Neuronal stem cell (in vitro differentiated cells): ENCODE measurements around the gene MFN2.

Experiments
- DNase-seq: peaks from one replicate; pipeline ENCODE4 v3.0.0-alpha.2; 2013; ENCODE audit warnings: low spot score
- H2AFZ ChIP-seq: one replicate; pipeline ENCODE4 v1.6.1; 2013; ENCODE audit warnings: mild to moderate bottlenecking, low read length, inconsistent platforms
- H2AK5ac ChIP-seq: 2 replicates; pipeline ENCODE4 v1.6.1; 2013; ENCODE audit warnings: low read depth, mild to moderate bottlenecking, inconsistent platforms, low read length, moderate library complexity, mixed read lengths
- H2BK120ac ChIP-seq: 2 replicates; pipeline ENCODE4 v1.6.1; 2013; ENCODE audit warnings: low read depth, mild to moderate bottlenecking, inconsistent platforms, low read length, moderate library complexity, mixed read lengths
- H2BK12ac ChIP-seq: one replicate; pipeline ENCODE4 v1.6.1; 2013; ENCODE audit warnings: low read length, inconsistent platforms
- H2BK15ac ChIP-seq: 2 replicates; pipeline ENCODE4 v1.6.1; 2013; ENCODE audit warnings: mild to moderate bottlenecking, low read length, inconsistent platforms, mixed read lengths
- H2BK5ac ChIP-seq: one replicate; pipeline ENCODE4 v1.6.1; 2013; ENCODE audit warnings: inconsistent platforms, mild to moderate bottlenecking, low read length, moderate library complexity
- H3K14ac ChIP-seq: one replicate; pipeline ENCODE4 v1.6.1; 2013; ENCODE audit warnings: low read length, inconsistent platforms
- H3K18ac ChIP-seq: 2 replicates; pipeline ENCODE4 v1.6.1; 2013; ENCODE audit warnings: low read length, inconsistent platforms
- H3K23ac ChIP-seq: 2 replicates; pipeline ENCODE4 v1.6.1; 2013; ENCODE audit warnings: low read depth, mild to moderate bottlenecking, mixed read lengths, low read length, inconsistent platforms; ENCODE audit not compliant: poor library complexity
- H3K27ac ChIP-seq: replicated peaks from 3 replicates; pipeline ENCODE4 v1.5.1; 2013; ENCODE audit warnings: low read length, inconsistent platforms
- H3K27me3 ChIP-seq, 3 experiments: 2 replicates each; pipeline ENCODE4 v1.6.1; 2013; ENCODE audit warnings: low read length in 3 of 3, mild to moderate bottlenecking in 2 of 3, inconsistent platforms in 1 of 3, low read depth in 1 of 3, mixed read lengths in 1 of 3, moderate library complexity in 1 of 3; ENCODE audit not compliant: control insufficient read depth in 3 of 3, insufficient read depth in 3 of 3
- H3K36me3 ChIP-seq, 2 donors: replicated peaks in 1 of 2; 2 replicates each; pipeline ENCODE4 v1.6.1; 2013; ENCODE audit warnings: low read length in 2 of 2; ENCODE audit not compliant: control insufficient read depth in 2 of 2, insufficient read depth in 2 of 2
- H3K4ac ChIP-seq: 2 replicates; pipeline ENCODE4 v1.6.1; 2013; ENCODE audit warnings: inconsistent platforms, mild to moderate bottlenecking, low read length, moderate library complexity
- H3K4me1 ChIP-seq, 2 donors: 1 replicate in 1 of 2; 2 replicates in 1 of 2; pipeline ENCODE4 v1.6.1; 2013; ENCODE audit warnings: low read length in 2 of 2, low read depth in 1 of 2; ENCODE audit not compliant: control insufficient read depth in 2 of 2, insufficient read depth in 1 of 2
- H3K4me2 ChIP-seq: one replicate; pipeline ENCODE4 v1.6.1; 2013; ENCODE audit warnings: mild to moderate bottlenecking, low read length, inconsistent platforms; ENCODE audit not compliant: insufficient read depth, poor library complexity, severe bottlenecking
- H3K4me3 ChIP-seq, 2 donors: 2 replicates each; pipeline ENCODE4 v1.5.1; 2013; ENCODE audit warnings: low read length in 2 of 2, mild to moderate bottlenecking in 2 of 2, inconsistent platforms in 1 of 2, moderate library complexity in 1 of 2
- H3K79me1 ChIP-seq: one replicate; pipeline ENCODE4 v1.6.1; 2013; ENCODE audit warnings: low read depth, mild to moderate bottlenecking, inconsistent platforms, low read length, moderate library complexity
- H3K9ac ChIP-seq: one replicate; pipeline ENCODE4 v1.6.1; 2013; ENCODE audit warnings: mild to moderate bottlenecking, low read depth, low read length, inconsistent platforms; ENCODE audit not compliant: poor library complexity
- H3K9me3 ChIP-seq, 2 donors: replicated peaks in 1 of 2; 2 replicates each; pipeline versions ENCODE3 to v1.6.1; 2013; ENCODE audit warnings: low read length in 2 of 2, mild to moderate bottlenecking in 2 of 2, inconsistent platforms in 1 of 2, low read depth in 1 of 2, mixed read lengths in 1 of 2, moderate library complexity in 1 of 2; ENCODE audit not compliant: control insufficient read depth in 2 of 2, insufficient read depth in 1 of 2
- H4K8ac ChIP-seq: one replicate; pipeline ENCODE4 v1.6.1; 2013; ENCODE audit warnings: low read depth, mild to moderate bottlenecking, inconsistent platforms, low read length, moderate library complexity
- H4K91ac ChIP-seq: one replicate; pipeline ENCODE4 v1.6.1; 2013; ENCODE audit warnings: low read length, low read depth, mild to moderate bottlenecking, inconsistent platforms; ENCODE audit not compliant: poor library complexity
- WGBS, 2 donors: extraction: QIAGEN DNeasy Blood & Tissue Kit; methylation state at CpG; one replicate each; pipeline ENCODE4 v1.1.7; 2013; ENCODE audit warnings: missing lambda C conversion rate in 2 of 2, mixed read lengths in 1 of 2; ENCODE audit not compliant: insufficient read length in 2 of 2, insufficient replicate concordance in 1 of 2; ENCODE audit errors: extremely low coverage in 2 of 2; 5-methylcytosine and 5-hydroxymethylcytosine counted together

The MFN2 gene

DNA sequence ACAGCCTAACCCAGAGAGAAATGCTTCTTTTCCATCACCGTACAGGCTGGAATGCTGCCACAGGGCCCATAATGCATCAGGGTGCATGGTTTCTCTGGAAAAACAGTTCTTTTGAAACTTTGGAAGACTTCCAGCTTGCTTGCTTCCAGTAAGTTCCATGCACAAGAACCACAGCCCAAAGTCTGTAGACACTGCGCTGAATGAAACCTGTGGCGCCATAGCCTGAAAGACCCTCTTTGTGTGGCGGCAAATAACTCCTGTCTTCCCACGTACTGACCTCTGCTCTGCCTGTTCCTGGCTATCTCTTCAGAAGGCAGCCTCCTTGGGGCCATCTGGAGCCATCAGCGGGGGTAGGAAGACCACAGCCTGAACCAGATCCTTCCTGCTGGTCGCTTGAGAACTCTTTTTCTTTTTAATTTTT, 54.1 kb downstream of the MFN2 start:
- Histone ChIP-seq H4K8ac (no peak overlapping the region), H2BK120ac (no peak overlapping the region), H3K9me3 (no peaks in the 10 kb centered on the region), H3K4me2 (no peak overlapping the region), H2BK5ac (no peak overlapping the region), H3K79me1 (no peaks in the 10 kb centered on the region), H3K27me3 (no peaks in the 10 kb centered on the region), H3K27ac (no peak overlapping the region), H4K91ac (no peak overlapping the region), H3K4me3 (no peak overlapping the region), H3K4ac (no peak overlapping the region), H2BK12ac (no peak overlapping the region), H3K9ac (no peak overlapping the region), H3K23ac (no peak overlapping the region), H3K14ac (no peak overlapping the region), H2BK15ac (no peak overlapping the region), H3K18ac (no peak overlapping the region), H2AFZ (peak overlapping the region; percentile 55), H3K36me3 (peaks cover 12 to 29% of the 10 kb centered on the region in 2 donors), H2AK5ac (no peak overlapping the region), H3K4me1 (peaks cover 6 to 9% of the 10 kb centered on the region in 2 donors)
- DNase-seq: no peak
- no CpG with 5 or more reads among the region's 7 CpGs for WGBS, 2 donors

DNA sequence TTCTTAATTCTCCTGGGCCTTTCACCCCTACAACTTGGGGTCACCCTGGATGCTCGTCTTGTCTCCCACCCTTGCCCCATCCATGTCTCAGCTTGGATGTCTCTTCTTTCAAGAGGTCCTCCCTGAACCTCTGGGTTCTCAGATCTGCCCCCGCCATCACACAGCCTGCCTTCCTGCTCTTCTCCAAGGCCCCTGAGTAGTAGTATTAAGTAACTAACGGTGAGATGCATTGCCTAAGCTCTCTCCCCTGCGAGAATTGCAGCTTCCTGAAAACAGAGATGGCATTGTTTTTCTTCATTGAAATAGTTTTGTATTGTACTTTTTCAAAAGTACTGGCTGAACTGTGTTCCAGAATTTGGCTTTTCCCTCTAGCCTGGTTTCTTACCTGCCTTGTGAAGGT, 55.1 kb downstream of the MFN2 start:
- no peak overlapping the region for H3K14ac ChIP-seq
- no peak overlapping the region for H3K23ac ChIP-seq
- no peak overlapping the region for H2BK15ac ChIP-seq
- peaks cover 7 to 9% of the 10 kb centered on the region in 2 donors for H3K4me1 ChIP-seq
- no peaks in the 10 kb centered on the region for H3K9me3 ChIP-seq
- H2BK12ac ChIP-seq: no peak overlapping the region
- no peak overlapping the region for H2AFZ ChIP-seq
- H4K8ac ChIP-seq: no peak overlapping the region
- H3K79me1 ChIP-seq: no peaks in the 10 kb centered on the region
- H2BK5ac ChIP-seq: no peak overlapping the region
- no peaks in the 10 kb centered on the region for H3K27me3 ChIP-seq
- H3K4me2 ChIP-seq: no peak overlapping the region
- H3K18ac ChIP-seq: no peak overlapping the region
- no peak overlapping the region for H3K4ac ChIP-seq
- no peak for DNase-seq
- H3K27ac ChIP-seq: no peak overlapping the region
- no peak overlapping the region for H3K9ac ChIP-seq
- no CpG with 5 or more reads among the region's 4 CpGs for WGBS, 2 donors
- no peak overlapping the region for H4K91ac ChIP-seq
- no peak overlapping the region for H2AK5ac ChIP-seq
- peaks cover 8 to 19% of the 10 kb centered on the region in 2 donors for H3K36me3 ChIP-seq
- no peak overlapping the region for H2BK120ac ChIP-seq
- H3K4me3 ChIP-seq: no peak overlapping the region

DNA sequence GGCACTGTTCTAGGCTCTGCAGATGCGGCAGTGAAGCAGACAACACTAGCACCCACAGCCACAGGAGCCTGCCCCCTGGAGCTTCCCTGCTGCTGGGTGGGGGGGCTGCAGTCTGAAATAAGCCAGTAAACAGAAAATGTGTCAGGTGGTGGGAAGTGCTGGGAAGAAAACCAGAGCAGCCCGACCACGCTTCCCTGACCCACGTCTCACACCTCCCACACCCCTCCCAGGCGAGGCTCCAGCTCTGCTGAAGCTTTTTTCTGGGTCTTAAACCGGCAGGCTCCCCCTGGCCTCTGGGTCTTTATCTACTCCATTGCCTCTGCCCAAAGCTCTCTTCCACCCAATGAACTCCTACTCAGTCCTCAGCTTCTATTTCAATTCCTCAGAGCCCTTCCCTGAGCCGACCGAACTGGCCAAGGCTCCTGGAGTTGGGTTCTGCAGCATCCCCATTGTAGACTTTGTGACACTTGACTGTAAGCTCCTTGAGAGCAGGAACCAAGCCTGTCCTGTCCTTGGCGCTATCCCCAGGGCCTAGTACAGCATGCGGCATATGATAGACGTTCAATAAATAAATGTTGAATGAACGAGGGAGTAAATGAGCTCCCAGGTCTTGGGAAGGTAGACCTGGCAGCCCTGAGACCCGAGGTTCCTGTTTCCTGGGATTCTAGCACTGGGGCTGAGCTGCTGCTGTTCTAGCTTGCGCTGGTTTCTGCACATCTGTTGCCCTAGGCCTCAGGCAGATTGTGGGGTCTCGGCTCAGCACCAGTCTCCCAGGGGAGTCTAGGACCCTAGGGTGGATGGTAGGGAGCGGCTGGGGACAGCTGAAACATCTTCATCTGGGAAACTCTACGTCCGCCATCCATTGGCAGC, 57.5 kb downstream of the MFN2 start:
- no peak overlapping the region for H3K9ac ChIP-seq

DNA sequence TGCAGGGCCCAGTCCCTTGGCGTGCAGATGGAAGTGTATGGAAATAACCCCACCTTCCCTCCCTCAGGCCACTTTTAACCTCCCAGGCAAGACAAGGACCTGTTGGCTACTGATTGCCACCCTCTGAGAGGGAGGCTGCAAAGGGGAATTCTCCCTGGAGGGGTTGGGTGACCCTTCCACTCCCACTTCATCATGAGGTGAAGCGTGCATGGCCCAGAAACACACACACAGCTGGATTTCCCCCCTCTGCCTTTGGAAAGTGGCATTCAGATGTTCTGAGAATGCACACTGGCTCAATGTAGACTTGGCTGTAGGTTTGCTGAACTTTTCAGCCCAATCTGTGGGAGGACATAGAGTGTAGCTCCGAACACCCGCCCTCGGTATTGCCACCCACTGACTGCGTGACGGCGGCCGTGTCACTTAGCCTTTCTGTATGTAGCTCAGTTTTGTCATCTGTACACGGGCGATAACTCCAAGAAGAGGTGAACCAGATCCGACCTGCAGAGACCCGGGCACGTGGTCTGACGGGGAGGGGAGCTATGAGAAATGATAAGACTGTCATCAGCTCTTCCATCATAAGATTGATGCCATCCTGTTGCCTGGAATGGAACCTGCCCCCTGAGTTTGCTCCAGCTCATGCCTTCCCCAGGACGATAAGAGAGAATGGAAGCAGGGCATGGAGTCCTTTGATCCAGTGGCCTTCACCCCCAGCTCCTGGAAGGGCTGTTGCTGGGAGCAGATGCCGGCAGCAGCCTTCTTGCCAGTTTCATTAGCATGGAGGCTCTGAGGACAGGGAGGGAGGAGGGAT, 58.3 kb downstream of the MFN2 start:
- no CpG with 5 or more reads among the region's 17 CpGs for WGBS, 2 donors
- no peak overlapping the region for H3K9ac ChIP-seq
- no peaks in the 10 kb centered on the region for H3K9me3 ChIP-seq
- no peaks in the 10 kb centered on the region for H3K36me3 ChIP-seq
- H2AFZ ChIP-seq: peak overlapping the region; percentile 65
- peaks cover 12 to 13% of the 10 kb centered on the region in 2 donors for H3K4me1 ChIP-seq
- no peak overlapping the region for H3K14ac ChIP-seq
- no peak overlapping the region for H3K4me2 ChIP-seq
- no peak overlapping the region for H4K91ac ChIP-seq
- no peak overlapping the region for H2BK12ac ChIP-seq
- peak overlapping the region; percentile 68 for H2AK5ac ChIP-seq
- no peak overlapping the region for H4K8ac ChIP-seq
- H2BK120ac ChIP-seq: no peak overlapping the region
- peak overlapping the region; percentile 30 for H2BK5ac ChIP-seq
- H2BK15ac ChIP-seq: peak overlapping the region; percentile 14
- peak overlapping the region; percentile 26 for H3K23ac ChIP-seq
- no peaks in the 10 kb centered on the region for H3K79me1 ChIP-seq
- DNase-seq: no peak
- H3K4ac ChIP-seq: no peak overlapping the region
- H3K27ac ChIP-seq: no peak overlapping the region
- peak overlapping the region; percentile 77 for H3K18ac ChIP-seq
- no peak overlapping the region for H3K4me3 ChIP-seq
- no peaks in the 10 kb centered on the region for H3K27me3 ChIP-seq

More for the DNA sequence above, 57.5 kb downstream of the MFN2 start:
- Histone ChIP-seq H3K4me1 (peaks cover 12 to 13% of the 10 kb centered on the region in 2 donors), H3K4me2 (no peak overlapping the region), H2BK5ac (peak overlapping the region; percentile 30), H2AFZ (no peak overlapping the region), H2BK15ac (no peak overlapping the region), H3K4ac (no peak overlapping the region), H2BK12ac (no peak overlapping the region), H3K36me3 (no peaks in the 10 kb centered on the region), H3K9me3 (no peaks in the 10 kb centered on the region), H2AK5ac (peak overlapping the region; percentile 15), H3K23ac (peak overlapping the region; percentile 26), H3K27me3 (no peaks in the 10 kb centered on the region), H4K91ac (no peak overlapping the region), H3K79me1 (no peaks in the 10 kb centered on the region), H3K27ac (no peak overlapping the region), H3K18ac (no peak overlapping the region), H4K8ac (no peak overlapping the region), H3K14ac (no peak overlapping the region), H3K4me3 (no peak overlapping the region), H2BK120ac (no peak overlapping the region)
- no CpG with 5 or more reads among the region's 18 CpGs for WGBS, 2 donors
- DNase-seq: no peak
